Stimulated activated naive B cell treated with anti-CD40 and anti-IgM and Interleukin-4, amounts not matched to agents 10 μg/mL and 1 μg/mL and 100 μg/mL, for 72 hours (primary cell): ENCODE results near the gene MAP1A.
A peak's percentile ranks its signal among the peaks of the same experiment; 100 is the strongest.
"Not testable (repeated sequence)": the region's sequence is repeated elsewhere in the genome, so short reads cannot be mapped to it uniquely, and the experiment has no call there.

Experiments
- ATAC-seq, 2 donors: fragments of 150-1000 bp; cut with Tn5 transposase; replicated peaks; 2 replicates each; pipeline ENCODE4 v1.10.0; 2021; ENCODE audit warnings: moderate library complexity in 1 of 2
- DNase-seq: peaks from one replicate; pipeline ENCODE4 v3.0.0; 2021
- H3K27ac Mint-ChIP-seq: one replicate; pipeline ENCODE4 v1.8.0; 2022; ENCODE audit warnings: mild to moderate bottlenecking, mixed read lengths
- H3K27me3 Mint-ChIP-seq, 2 donors: one replicate each; pipeline ENCODE4 v1.8.0; 2022; ENCODE audit warnings: mixed read lengths in 2 of 2
- H3K36me3 Mint-ChIP-seq, 2 donors: one replicate each; pipeline ENCODE4 v1.8.0; 2022; ENCODE audit warnings: mixed read lengths in 2 of 2, mild to moderate bottlenecking in 1 of 2
- H3K4me1 Mint-ChIP-seq, 2 donors: one replicate each; pipeline ENCODE4 v1.8.0; 2022; ENCODE audit warnings: mixed read lengths in 2 of 2, mild to moderate bottlenecking in 1 of 2
- H3K4me3 Mint-ChIP-seq, 2 donors: one replicate each; pipeline ENCODE4 v1.8.0; 2022; ENCODE audit warnings: mild to moderate bottlenecking in 2 of 2, mixed read lengths in 2 of 2, moderate library complexity in 1 of 2
- H3K9me3 Mint-ChIP-seq, 2 donors: one replicate each; pipeline ENCODE4 v1.8.0; 2022; ENCODE audit warnings: mixed read lengths in 2 of 2, mild to moderate bottlenecking in 1 of 2

MAP1A gene

GRCh38 chr15:43531018-43531670, 13.7 kb downstream of the MAP1A start:
- Mint-ChIP-seq H3K4me1 (no peaks in the 10 kb centered on the region), H3K9me3 (no peaks in the 10 kb centered on the region), H3K4me3 (no peak overlapping the region), H3K27ac (no peak overlapping the region), H3K36me3 (peaks cover 0 to 22% of the 10 kb centered on the region in 2 donors), H3K27me3 (no peaks in the 10 kb centered on the region)
- no peak for ATAC-seq
- DNase-seq: no peak

- H3K4me1 Mint-ChIP-seq, DNase-seq, H3K27me3 Mint-ChIP-seq, ATAC-seq, H3K27ac Mint-ChIP-seq, H3K4me3 Mint-ChIP-seq, H3K9me3 Mint-ChIP-seq: not testable (repeated sequence)
- peaks cover 0 to 22% of the 10 kb centered on the region in 2 donors for H3K36me3 Mint-ChIP-seq
These were observed 15.4 kb downstream of the MAP1A start for GRCh38 chr15:43532826-43533225.

GRCh38 chr15:43534897-43535296, 17.5 kb downstream of the MAP1A start:
- Mint-ChIP-seq H3K4me1 (no peaks in the 10 kb centered on the region), H3K27ac (no peak overlapping the region), H3K4me3 (no peak overlapping the region), H3K27me3 (no peaks in the 10 kb centered on the region), H3K36me3 (peaks cover 7 to 26% of the 10 kb centered on the region in 2 donors), H3K9me3 (no peaks in the 10 kb centered on the region)
- DNase-seq (no peak), ATAC-seq (no peak)

GRCh38 chr15:43538091-43538490, 20.7 kb downstream of the MAP1A start:
- ATAC-seq (no peak), DNase-seq (no peak)
- Mint-ChIP-seq H3K4me3 (no peak overlapping the region), H3K36me3 (peaks cover 7 to 25% of the 10 kb centered on the region in 2 donors), H3K27ac (no peak overlapping the region), H3K27me3 (no peaks in the 10 kb centered on the region), H3K9me3 (no peaks in the 10 kb centered on the region), H3K4me1 (no peaks in the 10 kb centered on the region)

- Mint-ChIP-seq H3K4me3 (no peak overlapping the region), H3K27ac (no peak overlapping the region), H3K9me3 (no peaks in the 10 kb centered on the region), H3K27me3 (no peaks in the 10 kb centered on the region), H3K36me3 (peaks cover 9 to 10% of the 10 kb centered on the region in 2 donors), H3K4me1 (no peaks in the 10 kb centered on the region)
- DNase-seq (no peak), ATAC-seq (no peak)
These were observed 24.4 kb downstream of the MAP1A start for GRCh38 chr15:43541785-43542184.

GRCh38 chr15:43544266-43544665, 26.9 kb downstream of the MAP1A start:
- Mint-ChIP-seq H3K4me1 (no peaks in the 10 kb centered on the region), H3K27me3 (no peaks in the 10 kb centered on the region), H3K36me3 (peaks cover 15 to 20% of the 10 kb centered on the region in 2 donors), H3K27ac (no peak overlapping the region), H3K9me3 (no peaks in the 10 kb centered on the region), H3K4me3 (no peak overlapping the region)
- DNase-seq: no peak
- no peak for ATAC-seq

- no peak overlapping the region for H3K27ac Mint-ChIP-seq
- peaks cover 14 to 23% of the 10 kb centered on the region in 2 donors for H3K36me3 Mint-ChIP-seq
- H3K27me3 Mint-ChIP-seq: no peaks in the 10 kb centered on the region
- H3K4me1 Mint-ChIP-seq: no peaks in the 10 kb centered on the region
- DNase-seq: no peak
- no peak for ATAC-seq
- H3K9me3 Mint-ChIP-seq: no peaks in the 10 kb centered on the region
- H3K4me3 Mint-ChIP-seq: no peak overlapping the region
These were observed 28.0 kb downstream of the MAP1A start for GRCh38 chr15:43545426-43545825.

GRCh38 chr15:43547539-43547938, 30.1 kb downstream of the MAP1A start:
- peaks cover 23 to 33% of the 10 kb centered on the region in 2 donors for H3K36me3 Mint-ChIP-seq
- no peak overlapping the region for H3K27ac Mint-ChIP-seq
- ATAC-seq (no peak), DNase-seq (no peak)
- H3K9me3 Mint-ChIP-seq: no peaks in the 10 kb centered on the region
- H3K4me3 Mint-ChIP-seq: no peak overlapping the region
- no peaks in the 10 kb centered on the region for H3K4me1 Mint-ChIP-seq
- H3K27me3 Mint-ChIP-seq: no peaks in the 10 kb centered on the region

- Mint-ChIP-seq H3K9me3 (no peaks in the 10 kb centered on the region), H3K27ac (no peak overlapping the region), H3K27me3 (no peaks in the 10 kb centered on the region), H3K36me3 (peaks cover 26 to 39% of the 10 kb centered on the region in 2 donors), H3K4me3 (no peak overlapping the region), H3K4me1 (no peaks in the 10 kb centered on the region)
- ATAC-seq: no peak
- DNase-seq: no peak
These were observed 33.3 kb downstream of the MAP1A start for GRCh38 chr15:43550527-43551363.

GRCh38 chr15:43552256-43552655, 34.8 kb downstream of the MAP1A start:
- Mint-ChIP-seq H3K9me3 (no peaks in the 10 kb centered on the region), H3K27ac (no peak overlapping the region), H3K27me3 (no peaks in the 10 kb centered on the region), H3K4me3 (no peak overlapping the region), H3K36me3 (peaks cover 24 to 34% of the 10 kb centered on the region in 2 donors), H3K4me1 (no peaks in the 10 kb centered on the region)
- ATAC-seq: no peak
- no peak for DNase-seq

GRCh38 chr15:43552986-43553385, 35.6 kb downstream of the MAP1A start:
- no peak overlapping the region for H3K27ac Mint-ChIP-seq
- H3K36me3 Mint-ChIP-seq: peaks cover 23 to 31% of the 10 kb centered on the region in 2 donors
- DNase-seq (no peak), ATAC-seq (no peak)
- H3K9me3 Mint-ChIP-seq: no peaks in the 10 kb centered on the region
- H3K4me3 Mint-ChIP-seq: no peak overlapping the region
- H3K27me3 Mint-ChIP-seq: no peaks in the 10 kb centered on the region
- H3K4me1 Mint-ChIP-seq: no peaks in the 10 kb centered on the region

GRCh38 chr15:43562753-43563152, 45.3 kb downstream of the MAP1A start:
- peaks cover 9 to 15% of the 10 kb centered on the region in 2 donors for H3K36me3 Mint-ChIP-seq
- not testable (repeated sequence) for H3K27me3 Mint-ChIP-seq, H3K4me3 Mint-ChIP-seq, H3K4me1 Mint-ChIP-seq, DNase-seq, H3K27ac Mint-ChIP-seq, H3K9me3 Mint-ChIP-seq
- ATAC-seq: peak; percentile 60 to 62

GRCh38 chr15:43563793-43564192, 46.4 kb downstream of the MAP1A start:
- not testable (repeated sequence) for H3K9me3 Mint-ChIP-seq, H3K36me3 Mint-ChIP-seq, ATAC-seq, H3K4me3 Mint-ChIP-seq, H3K4me1 Mint-ChIP-seq, DNase-seq, H3K27me3 Mint-ChIP-seq, H3K27ac Mint-ChIP-seq

GRCh38 chr15:43566615-43567014, 49.2 kb downstream of the MAP1A start:
- not testable (repeated sequence) for H3K4me3 Mint-ChIP-seq, H3K27ac Mint-ChIP-seq, H3K27me3 Mint-ChIP-seq

GRCh38 chr15:43574607-43575006, 57.2 kb downstream of the MAP1A start:
- H3K4me3 Mint-ChIP-seq, DNase-seq, ATAC-seq, H3K27ac Mint-ChIP-seq, H3K27me3 Mint-ChIP-seq, H3K36me3 Mint-ChIP-seq, H3K4me1 Mint-ChIP-seq, H3K9me3 Mint-ChIP-seq: not testable (repeated sequence)

More at GRCh38 chr15:43566615-43567014, 49.2 kb downstream of the MAP1A start:
- not testable (repeated sequence) for ATAC-seq, H3K4me1 Mint-ChIP-seq, H3K36me3 Mint-ChIP-seq, H3K9me3 Mint-ChIP-seq, DNase-seq
